Measurements from ENCODE around the gene GNG12.

Gene GNG12

GRCh38 chr1:67843331-67843730 is 10.1 kb upstream of the GNG12 start:
- no peak for DNase-seq (ENCODE audit: low read depth in 4 of 4, low spot score in 1 of 4)

GRCh38 chr1:67840449-67840848 is 7.2 kb upstream of the GNG12 start:
- DNase-seq (ENCODE audit: low read depth in 4 of 4, low spot score in 1 of 4): no peak

GRCh38 chr1:67839826-67840225 is 6.6 kb upstream of the GNG12 start:
- DNase-seq (ENCODE audit: low read depth in 4 of 4, low spot score in 1 of 4): no peak

DNA sequence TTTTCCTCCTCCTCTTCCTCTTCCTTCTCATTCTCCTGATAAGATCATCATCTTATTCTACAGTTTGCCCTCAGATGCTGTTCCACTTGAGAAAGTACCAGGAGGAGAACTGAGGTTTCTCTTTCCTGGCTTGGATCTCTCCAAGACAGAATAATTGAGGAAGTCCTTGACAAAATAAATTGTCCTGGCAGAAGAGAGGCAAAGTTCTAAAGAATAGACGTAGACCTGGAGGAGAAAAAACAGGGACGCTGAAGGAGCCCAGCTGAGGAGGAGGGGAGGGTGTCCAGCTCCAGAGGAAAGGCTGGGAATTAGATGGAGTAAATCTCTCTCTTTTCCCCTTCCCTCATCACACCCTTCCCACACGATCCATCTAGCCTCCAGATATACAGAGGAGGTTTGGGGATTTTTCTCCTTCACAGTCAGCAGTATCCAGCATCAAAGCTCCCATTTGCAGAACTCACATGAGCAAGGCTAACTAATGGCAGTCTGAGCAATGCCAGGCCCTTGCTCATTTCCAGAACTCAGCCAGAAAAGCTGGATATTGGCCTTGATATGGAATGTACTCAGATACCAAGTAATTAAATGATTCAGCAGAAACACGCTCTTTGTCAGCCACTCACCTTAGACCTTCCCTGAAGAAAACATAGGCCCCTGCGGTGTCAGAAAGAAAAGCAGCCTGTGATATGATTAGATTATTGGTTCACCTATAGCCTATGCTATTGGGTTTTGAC is 5.1 kb upstream of the GNG12 start:
- DNase-seq (ENCODE audit: low read depth in 4 of 4, low spot score in 1 of 4): no peak

DNA sequence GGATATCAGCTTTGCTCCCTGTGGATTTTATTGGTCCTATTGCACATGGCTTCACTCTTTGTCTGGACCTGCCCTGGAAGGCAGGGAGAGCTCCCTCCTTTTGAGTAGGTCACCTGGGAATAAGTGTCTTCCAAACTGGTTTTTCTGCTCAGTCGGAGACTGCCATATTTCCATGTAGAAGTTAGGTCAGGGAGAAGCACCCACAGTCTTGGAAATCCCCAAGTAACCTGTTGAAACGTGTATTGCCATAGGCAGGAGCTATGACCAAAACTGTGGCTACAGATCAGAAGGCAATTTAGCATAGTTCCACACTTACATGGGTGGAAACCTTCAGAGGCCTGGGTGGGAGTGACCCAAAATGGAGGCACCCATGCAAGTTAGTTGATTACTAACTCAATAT is 3.5 kb upstream of the GNG12 start:
- no peak for DNase-seq (ENCODE audit: low read depth in 4 of 4, low spot score in 1 of 4)

GRCh38 chr1:67835663-67836452 is 2.6 kb upstream of the GNG12 start:
- DNase-seq (ENCODE audit: low read depth in 4 of 4, low spot score in 1 of 4): no peak

DNA sequence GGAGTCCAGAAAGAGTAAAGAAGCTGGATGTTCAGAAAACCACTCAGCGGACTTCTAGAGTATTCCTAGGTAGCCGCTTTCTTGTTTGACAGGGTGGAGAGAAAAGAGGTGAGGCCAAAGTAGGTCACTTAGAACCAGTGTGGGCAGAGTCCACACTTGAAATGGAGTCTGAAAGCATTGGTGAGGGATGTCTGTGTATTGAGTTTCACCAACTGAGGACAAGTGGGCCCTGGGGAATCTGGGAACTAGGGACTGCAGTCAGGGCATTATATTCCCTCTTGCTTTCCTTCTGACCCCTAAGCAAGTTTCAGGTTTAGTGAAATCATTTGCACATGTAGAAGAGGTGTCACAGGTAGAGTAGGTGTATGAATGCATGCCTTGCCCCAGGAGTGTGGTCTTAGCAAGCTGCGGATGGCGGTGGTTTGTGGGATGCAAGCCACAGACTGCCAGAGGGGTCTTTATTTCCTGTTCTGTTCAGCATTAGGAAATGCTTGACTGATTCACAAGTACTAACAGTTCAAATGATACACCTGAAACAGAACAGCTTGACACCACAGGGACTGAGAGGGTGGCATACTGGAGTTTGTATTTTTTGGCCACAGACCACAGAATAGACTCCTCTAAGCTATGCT is 1.1 kb upstream of the GNG12 start:
- no peak for DNase-seq (ENCODE audit: low read depth in 4 of 4, low spot score in 1 of 4)

DNA sequence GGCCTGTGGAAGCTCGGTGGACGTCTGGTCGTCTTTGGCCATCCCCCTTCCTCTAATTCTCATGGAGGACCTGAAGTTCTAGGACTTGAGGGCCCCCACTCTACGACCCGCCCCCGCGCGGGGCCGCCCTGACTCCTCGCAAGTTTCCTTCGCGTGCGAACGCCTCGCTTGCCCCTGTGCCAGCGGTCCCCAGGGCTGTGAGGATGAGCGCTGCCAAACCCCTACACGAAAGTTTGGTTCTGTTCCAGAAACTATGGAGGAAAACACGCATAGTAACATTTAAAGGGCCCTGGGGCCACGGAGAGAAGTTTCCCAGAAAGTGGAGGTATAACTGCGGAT is 304 bp upstream of the GNG12 start:
- no peak for DNase-seq (ENCODE audit: low read depth in 4 of 4, low spot score in 1 of 4)

GRCh38 chr1:67831850-67832513 is 1.3 kb downstream of the GNG12 start:
- DNase-seq (ENCODE audit: low read depth in 4 of 4, low spot score in 1 of 4): no peak

DNA sequence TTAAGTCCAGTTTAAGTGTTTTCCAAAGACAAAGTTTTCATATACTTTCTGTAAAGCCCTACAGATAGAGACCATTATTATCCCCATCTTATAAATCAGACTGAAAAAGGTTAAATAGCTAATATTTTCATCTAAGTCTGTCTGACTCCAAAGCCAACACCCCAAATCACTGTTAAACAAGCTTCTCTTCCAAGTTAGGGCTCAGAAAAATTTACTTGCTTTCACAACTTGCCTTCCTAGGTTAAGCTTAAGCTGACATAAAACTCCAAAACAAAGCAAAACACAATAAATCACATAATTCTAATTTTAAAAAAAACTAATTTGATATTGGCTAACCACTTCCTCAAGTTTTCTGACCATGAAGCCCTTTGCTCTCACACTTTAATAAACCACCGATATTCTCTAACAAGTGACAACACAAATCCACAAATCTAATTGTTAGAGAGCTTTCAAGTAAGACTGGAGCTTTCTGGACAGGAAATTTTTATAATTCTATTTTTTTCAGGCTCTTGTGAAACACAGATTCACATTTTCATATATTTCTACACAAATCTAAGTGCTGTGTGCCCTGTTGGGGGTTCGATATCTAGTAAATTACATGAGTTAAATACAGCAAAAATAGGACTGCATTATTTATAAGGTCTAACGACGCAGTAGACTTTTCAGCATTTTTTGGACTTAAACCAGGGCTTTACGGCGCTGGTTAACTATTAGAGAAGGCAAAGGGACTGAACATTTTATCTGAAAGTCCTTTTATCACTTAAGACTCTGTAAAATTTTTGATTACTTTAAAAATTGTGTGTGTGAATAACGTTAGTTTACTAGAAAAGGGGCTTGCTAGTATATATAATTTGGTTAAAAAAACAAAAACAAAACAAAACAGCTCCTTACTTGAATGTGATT is 2.1 kb downstream of the GNG12 start:
- DNase-seq (ENCODE audit: low read depth in 4 of 4, low spot score in 1 of 4): no peak

DNA sequence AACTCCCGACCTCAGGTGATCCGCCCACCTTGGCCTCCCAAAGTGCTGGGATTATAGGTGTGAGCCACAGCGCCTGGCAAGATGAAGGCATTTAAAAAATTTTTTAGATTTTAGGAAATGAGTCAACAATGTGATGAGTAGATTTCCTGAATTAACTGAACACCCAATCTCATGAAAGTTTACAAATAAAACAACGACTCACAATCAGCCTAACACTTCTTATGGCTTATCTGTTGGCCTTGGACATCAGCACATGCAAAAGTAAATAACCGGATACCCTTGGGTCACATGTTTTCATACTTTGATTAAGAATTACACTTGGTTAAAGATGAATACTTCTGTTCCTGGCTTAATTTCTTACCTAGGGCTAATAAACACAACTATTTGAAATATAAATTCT is 3.0 kb downstream of the GNG12 start:
- no peak for DNase-seq (ENCODE audit: low read depth in 4 of 4, low spot score in 1 of 4)

DNA sequence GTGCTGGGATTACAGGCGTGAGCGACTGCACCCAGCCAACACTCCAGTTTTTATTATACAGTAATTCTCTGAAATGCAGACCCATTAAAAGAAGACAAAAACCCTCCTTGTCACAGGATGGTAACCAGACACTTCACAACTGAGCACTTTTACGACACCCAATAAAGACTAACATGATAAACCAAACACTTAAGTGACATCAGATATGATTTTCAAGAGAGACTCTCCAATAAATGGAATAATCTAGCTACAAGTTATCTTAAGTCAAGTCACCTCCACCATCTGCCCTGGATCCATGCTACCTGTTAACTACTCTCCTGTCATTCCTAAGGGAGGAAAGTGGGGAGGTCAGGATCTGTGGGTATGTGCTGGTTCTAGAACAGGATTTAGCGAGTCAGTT is 5.6 kb downstream of the GNG12 start:
- no peak for DNase-seq (ENCODE audit: low read depth in 4 of 4, low spot score in 1 of 4)

DNA sequence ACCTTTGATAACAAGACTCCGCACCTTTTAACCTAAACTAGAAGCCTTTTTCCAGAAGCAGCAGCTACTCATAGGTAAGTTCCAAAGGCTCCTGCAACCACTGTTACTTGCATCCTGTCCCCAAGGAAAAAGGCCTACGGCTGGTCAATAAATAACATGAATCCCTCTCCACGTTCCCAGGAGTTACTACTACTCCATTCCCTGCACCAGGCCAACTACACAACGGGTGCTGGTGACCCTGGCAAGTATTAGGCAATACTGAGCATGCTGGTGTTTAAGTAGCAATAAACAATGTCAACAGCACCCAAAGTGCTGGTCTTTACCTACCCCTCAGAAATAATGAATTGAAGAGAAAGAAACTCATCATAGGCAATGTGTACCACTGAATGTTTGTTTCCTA is 7.7 kb downstream of the GNG12 start:
- no peak for DNase-seq (ENCODE audit: low read depth in 4 of 4, low spot score in 1 of 4)

DNA sequence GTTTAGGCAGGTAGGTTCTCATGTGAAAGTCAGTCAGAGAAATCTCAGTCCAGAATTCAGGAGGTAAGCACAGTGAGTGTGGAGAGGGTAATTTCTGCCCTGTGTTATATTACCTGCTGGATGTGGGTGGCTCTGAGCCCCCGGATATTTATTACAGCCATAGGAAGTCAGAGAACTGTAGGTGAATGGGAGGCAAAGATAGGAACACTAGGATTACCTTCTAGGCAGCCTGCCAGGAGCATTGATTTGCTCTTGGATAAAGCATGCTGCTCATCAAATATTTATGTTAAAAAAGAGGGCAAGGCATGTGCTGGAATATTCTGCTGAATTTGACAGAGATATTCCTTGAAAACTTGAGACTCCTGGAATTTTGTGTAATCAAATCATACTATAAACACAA is 8.5 kb downstream of the GNG12 start:
- DNase-seq (ENCODE audit: low read depth in 4 of 4, low spot score in 1 of 4): no peak

DNA sequence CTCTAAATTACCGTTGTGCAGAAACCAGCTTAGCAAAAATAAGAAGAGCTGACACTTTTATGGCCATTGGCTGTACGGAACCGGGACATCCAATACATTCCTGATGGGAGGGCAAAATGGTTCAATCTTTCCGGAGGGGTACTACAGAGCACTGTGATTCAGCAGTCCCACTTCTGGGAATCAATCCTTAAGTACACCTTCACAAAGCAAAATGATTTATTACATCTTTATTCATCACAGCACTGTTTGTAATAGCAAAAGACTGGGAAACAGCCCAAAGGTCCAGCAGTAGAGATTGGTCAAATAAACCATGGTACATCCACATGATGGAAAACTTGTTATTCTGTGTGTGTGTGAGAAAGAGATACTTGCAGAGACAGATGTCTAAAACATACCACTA is 9.7 kb downstream of the GNG12 start:
- no peak for DNase-seq (ENCODE audit: low read depth in 4 of 4, low spot score in 1 of 4)

GRCh38 chr1:67821263-67821662 is 12.0 kb downstream of the GNG12 start:
- DNase-seq (ENCODE audit: low read depth in 4 of 4, low spot score in 1 of 4): no peak

DNA sequence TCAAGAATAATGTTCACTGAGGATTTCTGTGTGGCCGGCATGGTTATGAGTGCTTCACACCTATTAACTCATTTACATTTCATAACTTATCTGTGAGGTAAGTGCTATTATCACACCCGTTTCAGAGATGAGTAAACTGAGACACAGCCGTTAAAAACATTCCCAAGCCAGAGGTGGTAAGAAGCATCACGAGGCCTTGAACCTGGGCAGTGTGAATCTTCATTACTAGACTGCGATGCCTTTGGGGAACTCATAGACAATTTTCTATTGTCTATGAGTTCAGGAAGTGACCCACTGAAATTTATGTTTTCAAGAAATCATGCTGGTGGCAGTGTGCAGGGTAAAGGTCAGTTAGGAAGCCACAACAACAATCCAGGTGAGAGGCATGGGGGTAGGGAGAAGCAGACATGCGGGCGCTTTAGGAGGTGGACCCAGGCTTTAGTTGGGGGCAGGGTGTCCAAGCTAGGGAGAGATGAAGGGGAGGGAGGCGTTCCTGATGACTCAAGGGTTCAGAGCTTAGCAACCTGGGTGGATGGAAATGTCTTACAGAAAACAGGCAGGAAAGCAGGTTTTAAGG is 14.5 kb downstream of the GNG12 start:
- no peak for DNase-seq (ENCODE audit: low read depth in 4 of 4, low spot score in 1 of 4)

- DNase-seq (ENCODE audit: low read depth in 4 of 4, low spot score in 1 of 4): no peak
These were observed 15.1 kb downstream of the GNG12 start for GRCh38 chr1:67818162-67818561.

DNA sequence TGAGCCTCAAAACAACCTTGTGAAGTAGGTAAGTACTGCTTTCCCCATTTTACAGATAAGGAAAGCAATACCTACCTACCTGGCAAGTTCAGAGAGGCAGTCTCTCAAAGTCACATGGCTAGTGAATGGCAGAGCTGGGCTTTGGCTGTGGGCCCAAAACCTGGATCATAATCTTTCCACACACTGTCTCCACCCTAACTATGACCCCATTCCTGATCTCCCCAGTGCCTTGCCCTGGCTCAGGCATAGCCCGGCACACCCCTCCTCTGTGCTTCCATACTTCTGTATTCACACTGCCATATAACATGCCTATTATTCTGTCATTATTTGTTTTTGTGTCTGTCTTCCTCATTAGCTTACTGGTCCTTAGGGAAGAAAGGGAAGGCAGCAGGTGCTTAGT is 15.9 kb downstream of the GNG12 start:
- DNase-seq (ENCODE audit: low read depth in 4 of 4, low spot score in 1 of 4): no peak

DNA sequence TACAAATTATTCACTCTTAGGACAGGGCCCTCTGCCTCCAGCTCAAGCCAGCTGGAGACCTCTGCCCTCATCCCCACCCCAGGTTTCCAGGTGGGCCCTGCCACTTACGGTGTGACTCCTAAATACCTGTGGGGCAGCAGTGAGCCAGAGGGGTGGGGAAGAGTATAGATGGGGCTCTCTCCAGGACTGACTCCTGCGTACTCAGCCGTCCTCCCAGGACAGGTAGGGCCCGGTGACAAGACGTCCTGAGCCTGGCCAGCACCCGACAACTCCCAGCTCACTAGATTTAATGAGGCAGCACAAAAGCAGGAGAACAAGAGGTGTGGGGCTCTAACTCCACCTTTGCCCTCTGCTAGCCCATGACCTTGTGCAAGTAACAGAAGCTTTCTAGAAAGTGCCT is 16.8 kb downstream of the GNG12 start:
- DNase-seq (ENCODE audit: low read depth in 4 of 4, low spot score in 1 of 4): no peak

DNA sequence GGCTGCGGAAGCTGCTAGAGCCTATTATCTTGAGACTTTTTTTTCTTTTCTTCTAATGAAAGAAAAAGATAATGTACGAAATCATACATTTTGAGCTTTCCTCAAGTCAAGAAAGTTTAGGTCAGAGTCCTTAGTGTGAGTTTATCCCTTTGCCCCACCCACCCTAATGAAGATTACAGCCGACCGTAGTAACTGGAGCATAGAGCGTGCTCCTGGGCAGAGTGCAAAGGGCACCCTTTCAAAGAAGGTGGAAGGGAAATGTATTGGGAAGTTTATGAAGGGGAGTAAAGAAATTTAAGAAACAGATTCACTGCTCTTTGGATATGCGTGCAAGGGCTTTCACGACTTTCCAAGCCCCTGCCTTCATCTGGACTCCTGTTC is 17.2 kb downstream of the GNG12 start:
- no peak for DNase-seq (ENCODE audit: low read depth in 4 of 4, low spot score in 1 of 4)
